Activated CD4-positive, alpha-beta T cell treated with anti-CD3 and anti-CD28 coated beads, Interleukin-2, amount 50 U/mL, for 16 hours (primary cell): Measurements from ENCODE around the gene SEM1.
"Not testable (repeated sequence)": the region's sequence is repeated elsewhere in the genome, so short reads cannot be mapped to it uniquely, and the experiment has no call there.

ENCODE experiments used
- DNase-seq: peaks from one replicate; pipeline ENCODE4 v3.0.0-alpha.2; 2020

Gene SEM1

DNA sequence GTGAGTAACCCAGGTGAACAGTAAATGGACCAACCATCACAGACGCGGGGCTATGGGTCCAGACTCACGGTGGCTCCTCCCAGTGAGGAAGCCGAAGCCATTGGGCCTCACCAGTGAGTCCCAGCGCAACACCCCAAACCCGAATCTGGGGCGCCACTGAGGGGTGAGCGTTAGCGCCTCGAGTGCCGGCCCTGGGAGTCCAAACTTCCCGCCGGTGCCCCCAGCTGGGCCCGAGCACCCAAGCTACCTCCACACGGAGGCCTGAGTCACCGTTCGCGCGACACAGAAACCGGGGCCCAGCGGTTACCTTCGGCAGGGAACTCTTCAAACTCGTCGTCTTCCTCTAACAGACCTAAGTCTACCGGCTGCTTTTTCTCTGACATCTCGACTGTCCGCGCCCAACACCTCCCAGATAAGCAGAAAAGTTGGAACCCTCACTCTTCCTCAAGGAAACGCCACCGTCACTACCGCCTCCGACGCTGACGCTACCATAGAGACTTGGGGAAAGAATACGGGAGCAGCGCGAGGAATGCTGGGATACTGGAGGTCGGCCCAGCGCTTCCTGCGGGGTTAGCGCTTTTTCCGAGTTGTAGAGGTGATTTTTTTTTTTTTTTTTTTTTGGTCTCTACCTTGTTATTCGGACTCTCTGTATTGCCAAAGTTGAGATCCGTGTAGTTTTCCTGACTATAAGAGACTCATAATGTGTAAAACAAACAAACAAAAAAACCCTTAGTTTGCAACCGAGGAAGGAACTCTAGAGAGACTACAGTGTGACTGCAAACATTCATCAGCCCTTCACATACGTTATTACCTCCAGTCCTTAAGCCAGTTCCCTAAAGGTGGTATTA, at the start of gene SEM1:
Gene SEM1, minus strand, starts transcription at position 466 of the 848 bp plus-strand sequence. Its CDS starts 83 bp downstream, at position 383.
- peak; percentile 75 for DNase-seq

DNA sequence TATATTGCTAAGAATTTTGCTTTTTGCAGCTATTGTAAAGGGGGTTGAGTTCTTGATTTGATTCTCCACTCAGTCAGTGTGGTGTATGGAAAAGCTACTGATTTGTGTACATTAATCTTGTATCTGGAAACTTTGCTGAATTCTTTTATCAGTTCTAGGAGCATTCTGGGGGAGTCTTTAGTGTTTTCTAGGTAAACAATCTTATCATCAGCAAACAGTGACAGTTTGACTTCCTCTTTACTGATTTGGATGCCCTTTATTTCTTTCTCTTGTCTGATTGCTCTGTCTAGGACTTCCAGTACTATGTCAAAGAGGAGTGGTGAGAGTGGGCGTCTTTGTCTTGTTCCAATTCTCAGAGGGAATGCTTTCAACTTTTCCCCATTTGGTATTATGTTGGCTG, 48.2 kb upstream of the SEM1 start:
- DNase-seq, result not testable (repeated sequence)

DNA sequence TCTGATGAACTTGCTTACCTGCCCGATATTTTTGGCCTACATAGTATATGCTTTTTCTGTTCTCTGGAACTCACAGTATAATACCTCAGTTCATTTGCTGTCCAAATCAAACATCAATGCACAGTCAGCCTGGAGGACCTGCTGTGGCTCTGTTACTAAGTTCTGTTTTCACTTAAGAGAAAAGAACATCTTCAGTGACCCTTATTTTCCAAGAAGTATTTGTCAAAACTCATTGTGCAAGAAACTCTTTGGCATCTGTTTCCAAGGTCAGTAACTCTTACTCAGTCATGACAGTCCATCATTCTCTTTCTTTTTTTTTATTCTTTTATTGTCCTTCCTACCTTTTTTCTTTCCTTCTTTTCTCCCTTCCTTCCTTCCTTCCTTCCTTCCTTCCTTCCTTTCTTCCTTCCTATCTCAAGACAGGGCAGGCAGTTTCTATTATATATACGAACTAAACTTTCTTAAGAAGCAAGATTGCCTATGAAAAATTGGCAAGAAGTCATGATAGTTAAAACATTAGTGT, 37.8 kb upstream of the SEM1 start:
- DNase-seq, result no peak

DNA sequence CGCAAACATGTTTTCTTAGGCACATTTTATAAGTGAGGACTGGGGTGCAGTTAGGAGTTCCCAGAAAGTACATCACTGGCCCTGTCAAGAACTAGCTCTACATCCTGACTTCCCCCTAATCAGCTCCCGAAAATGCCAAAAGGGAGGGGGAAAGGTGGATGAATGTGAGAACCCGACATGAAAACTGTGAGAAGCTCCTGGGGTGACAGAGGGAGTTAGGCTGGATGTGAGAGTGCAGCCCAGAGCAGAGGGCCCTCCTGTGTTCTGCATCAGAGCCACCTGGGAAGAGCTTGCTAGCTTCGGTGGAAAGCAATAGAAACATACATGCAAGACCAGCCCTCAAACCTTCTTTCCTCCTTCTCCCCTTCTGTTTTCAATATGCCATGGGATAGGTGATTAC, 30.5 kb upstream of the SEM1 start:
- no peak for DNase-seq

GRCh38 chr7:96739609-96740008, 30.0 kb upstream of the SEM1 start:
- no peak for DNase-seq

GRCh38 chr7:96739167-96739566, 29.5 kb upstream of the SEM1 start:
- DNase-seq, result no peak

DNA sequence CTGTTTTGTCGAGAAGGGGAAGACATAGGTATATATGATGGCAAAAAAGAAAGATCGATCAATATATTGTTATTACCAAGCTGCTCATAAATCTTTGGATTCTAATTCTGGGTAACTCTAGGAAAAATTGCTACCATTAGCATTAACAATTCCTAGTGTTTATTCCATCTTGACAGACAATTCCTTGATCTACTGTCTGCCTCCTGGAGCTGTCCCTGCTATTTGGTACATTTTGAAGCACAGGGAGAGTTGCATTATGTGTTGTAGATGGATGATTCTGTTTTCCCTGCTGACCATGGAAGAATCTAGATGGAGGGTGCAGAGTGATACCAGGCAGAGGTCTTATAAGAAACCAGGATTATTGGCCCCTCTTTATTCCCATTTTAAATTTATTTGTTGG, 29.1 kb upstream of the SEM1 start:
- no peak for DNase-seq

- DNase-seq, result no peak
These were observed 28.0 kb upstream of the SEM1 start for GRCh38 chr7:96737545-96738050.

- DNase-seq, result no peak
These were observed 24.7 kb upstream of the SEM1 start for GRCh38 chr7:96734343-96734742.

DNA sequence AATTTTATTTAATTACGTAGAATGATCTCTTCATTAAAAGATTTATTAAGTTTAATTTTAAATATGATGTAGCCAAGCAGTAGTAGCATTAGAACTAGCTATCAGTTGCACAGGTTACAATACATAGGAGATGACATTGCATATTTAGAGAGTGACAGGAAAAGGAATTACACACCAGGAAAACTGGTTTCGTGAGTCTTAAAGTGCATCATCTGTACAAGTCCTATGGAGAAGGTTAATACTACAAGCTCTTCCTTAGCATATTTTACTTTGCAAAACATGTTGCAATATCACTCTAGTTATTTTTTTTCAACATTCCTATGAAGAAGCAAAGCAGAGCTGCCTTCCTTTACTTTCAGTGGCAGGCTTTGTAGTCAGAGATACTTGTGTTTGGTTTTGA, 20.2 kb upstream of the SEM1 start:
- no peak for DNase-seq

- DNase-seq, result no peak
These were observed 18.5 kb upstream of the SEM1 start for GRCh38 chr7:96728139-96728538.

DNA sequence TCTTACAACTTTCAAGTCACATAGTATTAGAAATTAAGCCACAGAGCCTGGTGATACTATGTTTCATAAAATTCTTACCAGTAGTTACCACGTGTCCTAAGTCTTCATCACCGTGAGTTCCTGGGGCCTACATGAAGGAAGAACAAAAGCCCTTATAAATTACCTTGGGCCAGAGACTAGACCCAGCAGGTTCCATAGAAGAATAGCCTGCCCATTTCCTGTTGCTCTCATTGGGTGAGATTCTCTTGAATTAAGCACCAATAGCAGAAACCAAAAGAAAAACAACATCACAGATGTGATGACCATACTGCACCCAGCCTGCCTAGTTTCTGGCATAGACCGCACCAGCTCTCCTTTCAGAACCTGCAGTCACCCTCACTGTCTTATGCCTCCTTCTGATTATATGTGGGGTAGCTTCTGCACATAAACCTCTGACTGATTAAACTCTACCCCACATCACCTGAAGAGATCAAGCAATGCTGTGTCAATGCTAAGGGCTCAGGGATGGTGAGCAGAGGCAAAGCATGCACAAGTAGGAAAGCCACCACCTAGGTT, 18.0 kb upstream of the SEM1 start:
- DNase-seq, result no peak

GRCh38 chr7:96723622-96724021, 14.0 kb upstream of the SEM1 start:
- no peak for DNase-seq

DNA sequence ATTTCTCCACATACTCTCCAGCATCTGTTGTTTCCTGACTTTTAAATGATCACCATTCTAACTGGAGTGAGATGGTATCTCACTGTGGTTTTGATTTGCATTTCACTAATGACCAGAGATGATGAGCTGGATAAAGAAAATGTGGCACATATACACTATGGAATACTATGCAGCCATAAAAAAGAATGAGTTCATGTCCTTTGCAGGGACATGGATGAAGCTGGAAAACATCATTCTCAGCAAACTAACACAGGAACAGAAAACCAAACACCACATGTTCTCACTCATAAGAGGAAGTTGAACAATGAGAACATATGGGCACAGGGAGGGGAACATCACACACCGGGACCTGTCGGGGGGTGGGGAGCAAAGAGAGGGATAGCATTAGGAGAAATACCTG, 13.3 kb upstream of the SEM1 start:
- DNase-seq, result not testable (repeated sequence)

GRCh38 chr7:96720843-96721242, 11.2 kb upstream of the SEM1 start:
- no peak for DNase-seq

DNA sequence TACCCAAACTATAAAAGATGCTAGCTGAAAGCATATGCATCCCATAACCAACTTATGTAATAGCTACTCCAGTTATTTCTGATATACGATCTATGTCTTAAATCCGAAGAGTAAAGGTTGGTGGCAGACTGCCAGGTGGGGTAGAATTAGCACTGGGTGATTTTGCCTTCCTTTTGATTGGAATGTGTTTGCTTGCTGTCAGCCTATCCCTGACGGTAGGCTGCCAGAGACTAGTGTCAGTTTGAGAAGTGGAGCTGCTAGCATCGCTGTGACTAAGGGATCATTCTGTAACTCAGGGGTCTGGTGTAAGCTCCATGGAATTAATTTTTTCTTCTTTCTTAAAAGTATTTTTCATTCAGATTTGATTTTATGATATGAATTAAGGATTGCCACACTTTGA, 9.5 kb upstream of the SEM1 start:
- no peak for DNase-seq

DNA sequence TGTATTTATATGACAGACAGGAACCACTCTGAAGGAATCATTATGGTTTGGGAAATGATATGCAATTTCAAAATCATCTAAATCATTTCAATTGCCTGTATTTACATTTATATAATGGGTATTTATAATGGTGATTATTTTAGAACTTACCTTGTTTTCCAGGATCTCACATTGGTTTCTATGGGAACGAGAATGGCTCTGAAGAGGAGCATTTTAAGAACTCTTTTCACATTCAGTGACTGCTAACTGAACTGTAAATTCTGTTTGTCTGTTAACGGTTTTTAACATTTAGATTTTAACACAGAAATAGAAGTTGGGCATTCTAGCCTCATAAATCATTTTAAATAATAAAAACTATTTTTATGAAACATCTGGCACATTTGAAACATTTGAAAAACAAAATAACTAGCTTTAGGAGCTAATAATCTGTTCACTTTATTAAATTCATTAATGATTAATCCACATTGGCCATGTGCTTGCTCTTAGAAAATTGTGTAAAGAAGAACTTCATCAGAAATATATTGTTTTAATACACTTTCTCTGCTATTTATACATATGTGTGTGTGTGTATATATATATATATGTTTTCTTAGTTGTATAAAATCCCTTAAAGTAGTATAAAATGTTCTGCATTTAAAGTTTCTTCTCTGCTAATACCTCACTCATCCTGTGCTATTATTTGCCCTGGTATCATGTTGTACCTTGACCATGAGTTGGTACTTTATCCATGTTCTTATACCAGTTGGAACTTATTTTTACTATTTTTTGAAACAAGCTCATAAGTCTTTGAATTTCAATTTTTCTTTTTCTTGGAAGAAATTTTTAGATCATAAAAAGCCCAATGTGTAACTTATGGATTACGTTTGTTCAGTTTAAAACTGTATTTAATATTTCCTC, 8.7 kb upstream of the SEM1 start:
- no peak for DNase-seq

DNA sequence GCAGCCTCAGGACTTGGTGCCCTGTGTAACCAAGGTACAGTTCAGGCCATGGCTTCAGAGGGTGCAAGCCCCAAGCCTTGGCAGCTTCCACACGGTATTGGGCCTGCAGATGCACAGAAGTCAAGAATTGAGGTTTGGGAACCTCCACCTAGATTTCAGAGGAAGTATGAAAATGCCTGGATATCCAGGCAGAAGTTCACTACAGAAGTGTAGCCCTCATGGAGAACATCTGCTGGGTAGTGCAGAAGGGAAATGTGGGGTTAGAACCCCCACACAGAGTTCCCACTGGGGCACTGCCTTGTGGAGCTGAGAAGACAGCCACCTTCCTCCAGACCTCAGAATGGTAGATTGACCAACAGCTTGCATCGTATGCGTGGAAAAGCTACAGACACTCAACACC, 3.4 kb upstream of the SEM1 start:
- no peak for DNase-seq

DNA sequence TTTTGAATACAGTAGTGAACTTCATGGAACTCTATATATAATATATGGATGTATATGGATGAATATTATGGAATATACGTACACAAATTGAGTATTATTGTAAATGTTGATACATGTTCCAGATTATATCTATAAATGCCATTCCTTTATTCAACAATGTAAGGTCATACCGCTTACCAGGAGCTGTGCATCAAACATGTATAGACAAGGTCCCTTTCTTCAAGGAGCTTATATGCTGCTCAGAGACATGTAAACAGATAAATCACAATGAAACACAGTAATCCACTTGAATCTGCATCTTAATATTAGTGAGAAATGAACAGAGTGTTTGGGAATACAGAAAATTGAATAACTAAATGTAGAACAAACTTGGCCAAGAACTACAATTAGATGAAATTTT, 898 bp upstream of the SEM1 start:
- DNase-seq, result no peak

- no peak for DNase-seq
These were observed 774 bp downstream of the SEM1 start for GRCh38 chr7:96708872-96709271.

- no peak for DNase-seq
These were observed 1.5 kb downstream of the SEM1 start for GRCh38 chr7:96707901-96708774.

DNA sequence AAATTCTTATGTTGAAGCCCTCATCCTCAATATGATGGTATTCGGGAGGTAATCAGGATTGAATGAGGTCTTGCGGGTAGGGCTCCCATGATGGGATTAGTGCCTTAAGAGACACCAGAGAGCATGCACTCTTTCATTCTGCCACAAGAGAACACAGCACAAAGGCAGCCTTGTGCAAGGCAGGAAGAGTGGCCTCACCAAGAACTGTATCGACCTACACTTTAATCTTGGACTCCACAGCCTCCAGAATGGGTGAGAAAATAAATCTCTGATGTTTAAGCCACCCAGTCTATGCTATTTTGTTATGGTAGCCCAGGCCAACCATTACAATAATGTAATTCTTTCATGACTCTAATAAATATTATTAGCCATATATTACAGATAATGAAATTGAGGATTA, 8.4 kb downstream of the SEM1 start:
- no peak for DNase-seq
